ENCODE results near the gene MYH15. TPM values are rescaled to one million over a fixed set of nuclear protein-coding genes. Genes with fewer than 3 reads are reported as not detected.

MYH15 gene
- total and polyA plus RNA-seq, 2 of the 8 experiments (the other 6 are each of a cell fraction or from before 2014, with no cell fraction given) = under 0.01 TPM; not detected in 1

DNA sequence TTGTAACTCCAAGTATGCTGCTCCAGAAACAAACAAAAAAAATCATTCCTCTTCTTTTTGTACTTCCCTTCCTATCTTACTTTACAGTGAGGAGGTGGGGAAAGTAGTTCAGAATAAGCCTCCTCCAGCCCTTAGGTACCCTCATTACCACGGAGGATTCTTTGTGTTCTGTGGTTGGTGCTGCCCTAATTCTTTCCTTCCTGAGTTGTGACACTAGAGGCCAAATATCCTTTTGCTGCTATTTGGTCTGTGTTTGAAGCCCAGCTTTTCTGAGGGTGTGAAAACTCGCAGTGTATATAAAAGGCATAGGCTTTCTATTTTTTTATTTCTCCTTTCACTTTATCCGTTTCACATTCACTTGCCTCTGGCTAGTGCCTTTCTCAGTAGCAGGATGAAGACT lies 115.8 kb downstream of the MYH15 start:
- Histone ChIP-seq H3K14ac (ENCODE audit: insufficient read length) (no peak overlapping the region), H4K91ac (replicated peaks; ENCODE audit: insufficient read length, low read length) (no peak overlapping the region), H2AK5ac (ENCODE audit: low read depth, low read length) (no peak overlapping the region), H3K27me3 (replicated peaks in 1 of 4; ENCODE audit: control insufficient read depth in 3 of 4, extremely low read depth in 1 of 4, insufficient read depth in 3 of 4, low read length in 3 of 4) (no peaks in the 10 kb centered on the region), H3K4me3 (ENCODE audit: extremely low read depth in 1 of 4, insufficient read depth in 2 of 4, low read depth in 3 of 4, low read length in 4 of 4) (no peak overlapping the region), H2BK120ac (replicated peaks; ENCODE audit: low read depth, low read length) (no peak overlapping the region), H3K4me2 (ENCODE audit: insufficient read depth in 1 of 2, low read depth in 2 of 2, low read length in 2 of 2) (no peak overlapping the region), H3K18ac (ENCODE audit: extremely low read depth, low read length) (no peak overlapping the region), H3K9me3 (ENCODE audit: insufficient read depth in 2 of 2, low read depth in 1 of 2, low read length in 1 of 2) (no peaks in the 10 kb centered on the region), H2BK15ac (ENCODE audit: low read length) (no peak overlapping the region), H3K23me2 (ENCODE audit: low read depth, low read length) (no peaks in the 10 kb centered on the region), H3K23ac (ENCODE audit: insufficient read length) (no peak overlapping the region), H2BK12ac (ENCODE audit: low read depth, low read length) (no peak overlapping the region), H3K79me2 (ENCODE audit: control insufficient read depth in 1 of 2, insufficient read depth in 2 of 2, low read length in 2 of 2) (no peaks in the 10 kb centered on the region), H3K4me1 (replicated peaks in 1 of 4; ENCODE audit: control insufficient read depth in 3 of 4, insufficient read depth in 4 of 4, low read length in 3 of 4) (peaks cover 0 to 6% (median 4%) of the 10 kb centered on the region in 4 experiments; a peak in 4 of 7 replicates), H2AFZ (ENCODE audit: low read length) (no peak overlapping the region), H3K4ac (replicated peaks; ENCODE audit: insufficient read length, low read depth, low read length) (no peak overlapping the region), H3K9ac (replicated peaks in 1 of 4; ENCODE audit: extremely low read depth in 1 of 4, low read depth in 3 of 4, low read length in 3 of 4) (no peak overlapping the region), H4K5ac (ENCODE audit: insufficient read length, low read depth, low read length) (no peak overlapping the region), H3K36me3 (ENCODE audit: control insufficient read depth in 2 of 4, insufficient read depth in 4 of 4, low read length in 3 of 4) (no peaks in the 10 kb centered on the region), H4K8ac (ENCODE audit: extremely low read depth, insufficient read depth, low read length) (no peak overlapping the region), H3K56ac (replicated peaks; ENCODE audit: insufficient read length, low read depth, low read length) (no peak overlapping the region), H3K79me1 (ENCODE audit: low read depth, low read length) (no peaks in the 10 kb centered on the region), H2BK5ac (ENCODE audit: low read depth, low read length) (no peak overlapping the region), H4K20me1 (replicated peaks in 1 of 2; ENCODE audit: control insufficient read depth in 1 of 2, insufficient read depth in 2 of 2, low read length in 2 of 2) (no peaks in the 10 kb centered on the region), H3K27ac (ENCODE audit: low read depth, low read length) (no peak overlapping the region), H2BK20ac (ENCODE audit: low read length) (no peak overlapping the region)
- WGBS, 2 experiments (ENCODE audit: extremely low coverage in 1 of 2, insufficient coverage in 1 of 2, insufficient read length in 1 of 2, insufficient replicate concordance in 2 of 2, low coverage in 1 of 2, low lambda C conversion rate in 2 of 2, missing lambda C conversion rate in 1 of 2) = 72% methylated on average over 3 of the region's 3 CpGs; no CpG with 5 or more reads in 1 of the 2 experiments
- FAIRE-seq = no peak
- CTCF ChIA-PET (ENCODE audit: partially characterized antibody) = interaction anchor here (1.4 to 1.7 kb wide), 2 partner anchors 10 to 456 kb away, joined by 3 to 5 read pairs; no protein-coding TSS in a partner anchor
- DNase-seq (ENCODE audit: low read depth in 1 of 2, low spot score in 2 of 2) = no peak
- POLR2A ChIA-PET (ENCODE audit: partially characterized antibody) = no interaction called here
- TF ChIP-seq, protein P1, sequence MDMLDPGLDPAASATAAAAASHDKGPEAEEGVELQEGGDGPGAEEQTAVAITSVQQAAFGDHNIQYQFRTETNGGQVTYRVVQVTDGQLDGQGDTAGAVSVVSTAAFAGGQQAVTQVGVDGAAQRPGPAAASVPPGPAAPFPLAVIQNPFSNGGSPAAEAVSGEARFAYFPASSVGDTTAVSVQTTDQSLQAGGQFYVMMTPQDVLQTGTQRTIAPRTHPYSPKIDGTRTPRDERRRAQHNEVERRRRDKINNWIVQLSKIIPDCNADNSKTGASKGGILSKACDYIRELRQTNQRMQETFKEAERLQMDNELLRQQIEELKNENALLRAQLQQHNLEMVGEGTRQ (IDR thresholded peaks at IDR 0.05; ENCODE audit: low read length) = no peak
- TF ChIP-seq SP4 (IDR thresholded peaks at IDR 0.05; ENCODE audit: low read length) (no peak), BCL11A (IDR thresholded peaks at IDR 0.05; ENCODE audit: low read depth in 2 of 2, low read length in 2 of 2) (no peak), TBP (IDR thresholded peaks at IDR 0.05; ENCODE audit: low read depth, low read length) (no peak)
